GM12891 (cell line): ENCODE data around the gene GPD1L.
"Not testable (repeated sequence)": the region's sequence is repeated elsewhere in the genome, so short reads cannot be mapped to it uniquely, and the experiment has no call there.

Experiments
- POLR2A ChIP-seq: IDR thresholded peaks from 2 replicates; pipeline ENCODE4 v1.6.1; 2011; ENCODE audit warnings: low read depth, low read length, control low read depth
- POLR2AphosphoS5 ChIP-seq: IDR thresholded peaks from 2 replicates; pipeline ENCODE4 v1.6.1; 2011; ENCODE audit warnings: low read depth, low read length, control low read depth

DNA sequence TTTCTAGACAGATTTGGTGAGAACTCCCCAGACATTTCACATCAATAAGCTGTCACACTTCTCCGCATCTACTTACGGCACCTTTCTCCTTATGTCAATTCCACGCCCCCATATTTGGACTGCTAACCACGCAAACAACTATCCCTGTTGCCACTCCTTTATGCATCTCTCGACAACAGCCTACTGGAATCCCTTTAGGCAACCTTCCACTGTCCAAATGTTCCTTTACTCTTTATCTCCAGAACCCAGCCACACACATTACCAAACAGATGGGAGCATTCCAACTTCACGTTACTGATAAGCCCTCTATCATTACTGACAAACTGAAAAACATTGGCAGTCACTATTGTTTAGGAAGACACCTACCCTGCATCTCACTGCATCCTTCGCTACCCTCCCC lies 32.2 kb upstream of the GPD1L start:
- not testable (repeated sequence) for TF ChIP-seq POLR2AphosphoS5, POLR2A
